ENCODE data around the gene CALCOCO2.
"Not testable (repeated sequence)": the region's sequence is repeated elsewhere in the genome, so short reads cannot be mapped to it uniquely, and the experiment has no call there.

DNA sequence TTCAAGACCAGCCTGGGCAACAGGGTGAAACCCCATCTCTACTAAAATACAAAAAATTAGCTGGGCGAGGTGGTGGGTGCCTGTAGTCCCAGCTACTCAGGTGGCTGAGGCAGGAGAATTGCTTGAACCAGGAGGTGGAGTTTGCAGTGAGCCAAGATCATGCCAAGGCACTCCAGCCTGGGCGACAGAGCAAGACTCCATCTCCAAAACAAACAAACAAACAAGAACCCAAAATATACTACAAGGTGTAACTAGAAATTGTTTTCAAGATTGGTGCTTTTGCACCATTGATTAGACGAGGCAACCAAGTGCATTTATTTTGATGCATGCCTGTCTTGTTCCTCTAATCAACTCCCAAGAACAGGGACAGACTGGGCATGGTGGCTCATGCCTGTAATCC is 41.6 kb downstream of the CALCOCO2 start:
- TF ChIP-seq, protein P1, sequence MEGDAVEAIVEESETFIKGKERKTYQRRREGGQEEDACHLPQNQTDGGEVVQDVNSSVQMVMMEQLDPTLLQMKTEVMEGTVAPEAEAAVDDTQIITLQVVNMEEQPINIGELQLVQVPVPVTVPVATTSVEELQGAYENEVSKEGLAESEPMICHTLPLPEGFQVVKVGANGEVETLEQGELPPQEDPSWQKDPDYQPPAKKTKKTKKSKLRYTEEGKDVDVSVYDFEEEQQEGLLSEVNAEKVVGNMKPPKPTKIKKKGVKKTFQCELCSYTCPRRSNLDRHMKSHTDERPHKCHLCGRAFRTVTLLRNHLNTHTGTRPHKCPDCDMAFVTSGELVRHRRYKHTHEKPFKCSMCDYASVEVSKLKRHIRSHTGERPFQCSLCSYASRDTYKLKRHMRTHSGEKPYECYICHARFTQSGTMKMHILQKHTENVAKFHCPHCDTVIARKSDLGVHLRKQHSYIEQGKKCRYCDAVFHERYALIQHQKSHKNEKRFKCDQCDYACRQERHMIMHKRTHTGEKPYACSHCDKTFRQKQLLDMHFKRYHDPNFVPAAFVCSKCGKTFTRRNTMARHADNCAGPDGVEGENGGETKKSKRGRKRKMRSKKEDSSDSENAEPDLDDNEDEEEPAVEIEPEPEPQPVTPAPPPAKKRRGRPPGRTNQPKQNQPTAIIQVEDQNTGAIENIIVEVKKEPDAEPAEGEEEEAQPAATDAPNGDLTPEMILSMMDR (IDR thresholded peaks at IDR 0.05 in 4 of 5, conservative IDR thresholded peaks at IDR 0.05 in 1 of 5): not testable (repeated sequence)
- not testable (repeated sequence) for TF ChIP-seq POLR2A (IDR thresholded peaks at IDR 0.05)

All from gastrocnemius medialis (tissue), 4 donors.